MCF 10A (cell line): ENCODE data around the gene CHRDL2. TPM values are rescaled to one million over a fixed set of nuclear protein-coding genes. Genes with fewer than 3 reads are reported as not detected.

Source experiments
- BruUV-seq: library from RNA; stranded (reverse); fragments of 400-500 nt; replicated peaks from 2 replicates; lab custom pipeline; 2021; lab: Mats Ljungman, UMichigan
- CTCF ChIA-PET: fragments of 300-600 bp; sonication (Branson Sonifier 250); formaldehyde crosslinking; extraction: SDS; loops from one replicate; lab custom pipeline; 2021; ENCODE audit warnings: antibody characterized with exemption, inconsistent platforms; lab: Yijun Ruan, JAX
- POLR2A ChIA-PET: fragments of 300-600, 350-650 bp; sonication (Branson Sonifier 250); formaldehyde crosslinking; extraction: SDS; loops from one replicate; lab custom pipeline; 2020; ENCODE audit warnings: antibody characterized with exemption, inconsistent platforms; lab: Yijun Ruan, JAX
- DNase-seq: peaks from one replicate; pipeline ENCODE4 v3.0.0-alpha.2; 2018; ENCODE audit not compliant: unreplicated experiment
- H3K27ac Mint-ChIP-seq: one replicate; pipeline ENCODE4 v1.8.0; 2022; ENCODE audit warnings: mild to moderate bottlenecking, low read depth, mixed read lengths; ENCODE audit not compliant: unreplicated experiment
- H3K27me3 Mint-ChIP-seq: one replicate; pipeline ENCODE4 v1.8.0; 2022; ENCODE audit warnings: mixed read lengths; ENCODE audit not compliant: insufficient read depth, unreplicated experiment
- H3K36me3 Mint-ChIP-seq: one replicate; pipeline ENCODE4 v1.8.0; 2022; ENCODE audit warnings: mild to moderate bottlenecking, moderate library complexity, mixed read lengths; ENCODE audit not compliant: insufficient read depth, unreplicated experiment
- H3K4me1 Mint-ChIP-seq: one replicate; pipeline ENCODE4 v1.8.0; 2022; ENCODE audit warnings: mixed read lengths; ENCODE audit not compliant: insufficient read depth, unreplicated experiment
- H3K4me3 Mint-ChIP-seq: one replicate; pipeline ENCODE4 v1.8.0; 2022; ENCODE audit warnings: mild to moderate bottlenecking, moderate library complexity, mixed read lengths; ENCODE audit not compliant: unreplicated experiment
- H3K9me3 Mint-ChIP-seq: one replicate; pipeline ENCODE4 v1.8.0; 2022; ENCODE audit warnings: mixed read lengths; ENCODE audit not compliant: unreplicated experiment
- intact Hi-C: fragments of 100-400 bp; cut with micrococcal nuclease; formaldehyde crosslinking; loops from 2 replicates; pipeline ENCODE4 v1.14.1; 2022
- total RNA-seq: library from RNA; stranded (reverse); gene quantifications from 2 replicates; pipeline ENCODE4 v1.2.3, GENCODE V29; 2022
- TF ChIP-seq, protein P1 (sequence below): fragments of 200-600 bp; IDR thresholded peaks from one replicate; pipeline ENCODE4 v1.8.0; 2022; ENCODE audit warnings: antibody characterized with exemption, mild to moderate bottlenecking; ENCODE audit not compliant: unreplicated experiment

CHRDL2 gene
- total RNA-seq, 1 experiment from 2014 or later = not detected

DNA sequence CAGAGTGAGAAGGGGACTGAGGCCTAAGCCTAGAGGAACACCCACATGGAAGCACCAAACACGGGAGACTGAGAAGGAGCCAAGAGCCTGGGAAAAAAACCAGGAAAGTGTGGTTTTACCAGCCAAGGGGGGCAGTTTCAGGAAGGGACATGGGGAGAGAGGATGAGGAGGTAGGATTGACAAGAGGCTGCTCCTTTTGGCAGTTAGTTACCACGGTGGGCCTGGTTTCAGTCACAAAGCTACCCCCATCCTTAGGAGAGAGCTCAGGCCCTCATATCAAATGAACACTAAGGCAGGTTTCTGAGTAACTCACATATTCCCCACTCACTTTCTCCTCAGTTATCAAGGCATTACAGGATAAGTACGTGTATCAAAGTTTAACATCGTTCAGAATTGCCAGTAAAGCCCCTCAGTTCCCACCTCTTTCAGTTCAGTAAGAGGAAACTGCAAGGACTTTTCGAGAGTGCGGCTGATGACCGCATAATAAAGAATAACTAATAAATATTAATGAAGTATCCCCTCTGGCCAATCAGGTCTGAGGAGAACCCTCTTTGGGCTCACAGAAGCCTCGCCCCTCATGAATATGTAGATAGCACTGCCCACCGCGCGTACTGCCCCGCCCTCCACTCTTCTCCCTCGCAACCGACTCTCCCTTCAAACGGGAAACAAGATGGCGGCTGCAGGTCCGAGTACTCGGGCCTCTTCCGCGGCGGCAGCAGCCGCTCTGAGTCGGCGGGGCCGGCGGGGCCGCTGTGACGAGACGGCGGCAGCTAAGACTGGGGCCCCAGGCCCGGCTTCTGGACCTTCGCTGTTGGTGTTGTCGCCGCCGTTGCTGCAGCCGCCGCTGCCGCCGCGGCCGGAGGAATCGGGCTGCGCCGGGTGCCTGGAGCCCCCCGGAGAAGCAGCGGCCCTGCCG, 17.2 kb upstream of the CHRDL2 start, which contains the start of gene RNF169:
TSS of gene RNF169 (plus strand) at position 639 of the 916 bp plus-strand sequence. CDS start at position 671, 32 bp downstream.
- H3K27me3 Mint-ChIP-seq = no peaks in the 10 kb centered on the region
- BruUV-seq = TSS peak; percentile 29
- H3K4me3 Mint-ChIP-seq = peak within 1 kb of the TSS; percentile 91
- H3K4me1 Mint-ChIP-seq = peaks cover 23% of the 10 kb centered on the region
- DNase-seq = peak; percentile 96
- intact Hi-C loops = no loop called here
- peak within 1 kb of the TSS; percentile 85 for H3K27ac Mint-ChIP-seq
- TF ChIP-seq, protein P1, sequence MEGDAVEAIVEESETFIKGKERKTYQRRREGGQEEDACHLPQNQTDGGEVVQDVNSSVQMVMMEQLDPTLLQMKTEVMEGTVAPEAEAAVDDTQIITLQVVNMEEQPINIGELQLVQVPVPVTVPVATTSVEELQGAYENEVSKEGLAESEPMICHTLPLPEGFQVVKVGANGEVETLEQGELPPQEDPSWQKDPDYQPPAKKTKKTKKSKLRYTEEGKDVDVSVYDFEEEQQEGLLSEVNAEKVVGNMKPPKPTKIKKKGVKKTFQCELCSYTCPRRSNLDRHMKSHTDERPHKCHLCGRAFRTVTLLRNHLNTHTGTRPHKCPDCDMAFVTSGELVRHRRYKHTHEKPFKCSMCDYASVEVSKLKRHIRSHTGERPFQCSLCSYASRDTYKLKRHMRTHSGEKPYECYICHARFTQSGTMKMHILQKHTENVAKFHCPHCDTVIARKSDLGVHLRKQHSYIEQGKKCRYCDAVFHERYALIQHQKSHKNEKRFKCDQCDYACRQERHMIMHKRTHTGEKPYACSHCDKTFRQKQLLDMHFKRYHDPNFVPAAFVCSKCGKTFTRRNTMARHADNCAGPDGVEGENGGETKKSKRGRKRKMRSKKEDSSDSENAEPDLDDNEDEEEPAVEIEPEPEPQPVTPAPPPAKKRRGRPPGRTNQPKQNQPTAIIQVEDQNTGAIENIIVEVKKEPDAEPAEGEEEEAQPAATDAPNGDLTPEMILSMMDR = no peak
- no peaks in the 10 kb centered on the region for H3K36me3 Mint-ChIP-seq
- H3K9me3 Mint-ChIP-seq = no peaks in the 10 kb centered on the region
- POLR2A ChIA-PET = interaction anchor here (0.5 to 2.4 kb wide), 9 partner anchors 11 to 1246 kb away, joined by 3 to 13 read pairs (median 4); no protein-coding TSS in a partner anchor
- CTCF ChIA-PET = interaction anchor here (1.2 to 1.4 kb wide), 2 partner anchors 9 to 21 kb away, joined by 3 to 4 read pairs; no protein-coding TSS in a partner anchor

- Mint-ChIP-seq H3K9me3 (no peaks in the 10 kb centered on the region), H3K27ac (no peak overlapping the region), H3K4me3 (no peak overlapping the region), H3K27me3 (no peaks in the 10 kb centered on the region), H3K36me3 (no peaks in the 10 kb centered on the region), H3K4me1 (peaks cover 17% of the 10 kb centered on the region)
- ChIA-PET POLR2A (interaction anchor here (0.9 kb wide), 1 partner anchor 26 kb away, joined by 3 read pairs; no protein-coding TSS in a partner anchor), CTCF (interaction anchor here (0.6 to 1.5 kb wide), 4 partner anchors 20 to 113 kb away, joined by 3 to 7 read pairs (median 4); no protein-coding TSS in a partner anchor)
- intact Hi-C loops = no loop called here
- no TSS peak for BruUV-seq
- no peak for DNase-seq
- TF ChIP-seq, protein P1 = no peak
Observed at GRCh38 chr11:74746868-74747267, 15.6 kb upstream of the CHRDL2 start.

DNA sequence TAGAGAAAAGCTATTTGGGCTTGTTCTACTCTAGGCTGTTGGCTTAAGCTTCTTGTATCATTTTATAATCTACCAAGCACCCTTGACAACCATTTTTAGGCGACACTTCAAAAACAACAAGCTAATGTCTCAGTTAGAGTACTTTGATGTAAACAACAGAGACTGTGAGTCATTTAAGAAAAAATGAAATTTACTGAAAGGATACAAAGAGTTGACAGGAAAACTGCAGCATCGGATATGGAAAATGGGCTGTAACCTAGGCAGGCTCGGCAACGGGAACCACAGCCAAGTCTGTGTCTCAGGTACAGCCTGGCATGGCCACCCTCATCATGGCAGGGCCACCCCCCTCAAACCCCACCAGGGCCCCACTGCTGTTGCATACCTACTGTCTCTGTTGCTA, 13.1 kb upstream of the CHRDL2 start:
- ChIA-PET CTCF (interaction anchor here (0.8 to 1.2 kb wide), 5 partner anchors 8 to 97 kb away, joined by 3 to 9 read pairs (median 4); no protein-coding TSS in a partner anchor), POLR2A (interaction anchor here (1.0 kb wide), 1 partner anchor 8 kb away, joined by 4 read pairs; no protein-coding TSS in a partner anchor)
- Mint-ChIP-seq H3K9me3 (no peaks in the 10 kb centered on the region), H3K27ac (no peak overlapping the region), H3K36me3 (no peaks in the 10 kb centered on the region), H3K4me1 (peaks cover 10% of the 10 kb centered on the region), H3K27me3 (no peaks in the 10 kb centered on the region), H3K4me3 (no peak overlapping the region)
- TF ChIP-seq, protein P1 = no peak
- DNase-seq = no peak
- intact Hi-C loops = no loop called here
- BruUV-seq = no TSS peak

GRCh38 chr11:74743640-74744039, 12.4 kb upstream of the CHRDL2 start:
- ChIA-PET POLR2A (interaction anchor here (1.0 kb wide), 1 partner anchor 8 kb away, joined by 4 read pairs; no protein-coding TSS in a partner anchor), CTCF (interaction anchor here (0.8 to 1.2 kb wide), 4 partner anchors 8 to 97 kb away, joined by 3 to 5 read pairs (median 4); no protein-coding TSS in a partner anchor)
- H3K9me3 Mint-ChIP-seq = no peaks in the 10 kb centered on the region
- DNase-seq = no peak
- H3K27ac Mint-ChIP-seq = no peak overlapping the region
- intact Hi-C loops = no loop called here
- H3K36me3 Mint-ChIP-seq = no peaks in the 10 kb centered on the region
- no peaks in the 10 kb centered on the region for H3K27me3 Mint-ChIP-seq
- peaks cover 9% of the 10 kb centered on the region for H3K4me1 Mint-ChIP-seq
- no TSS peak for BruUV-seq
- TF ChIP-seq, protein P1 = no peak
- H3K4me3 Mint-ChIP-seq = no peak overlapping the region
